Choroid plexus epithelial cell (primary cell): ENCODE data around the gene KTN1.

Source experiments
- DNase-seq: peaks from one replicate; pipeline ENCODE4 v3.0.0-alpha.2; 2010; ENCODE audit warnings: low read depth
- H3K4me3 ChIP-seq: 2 replicates; pipeline ENCODE4 v1.5.1; 2011; ENCODE audit warnings: low read depth, mild to moderate bottlenecking, control low read depth, low read length, moderate library complexity
- CTCF ChIP-seq: conservative IDR thresholded peaks from 2 replicates; pipeline ENCODE4 v1.5.1; 2011; ENCODE audit warnings: low read depth, mild to moderate bottlenecking, control low read depth, inconsistent platforms, low read length, moderate library complexity

The KTN1 gene

GRCh38 chr14:55553791-55554190 is 26.2 kb upstream of the KTN1 start:
- no peak overlapping the region for H3K4me3 ChIP-seq
- no peak for DNase-seq
- TF ChIP-seq CTCF: no peak

DNA sequence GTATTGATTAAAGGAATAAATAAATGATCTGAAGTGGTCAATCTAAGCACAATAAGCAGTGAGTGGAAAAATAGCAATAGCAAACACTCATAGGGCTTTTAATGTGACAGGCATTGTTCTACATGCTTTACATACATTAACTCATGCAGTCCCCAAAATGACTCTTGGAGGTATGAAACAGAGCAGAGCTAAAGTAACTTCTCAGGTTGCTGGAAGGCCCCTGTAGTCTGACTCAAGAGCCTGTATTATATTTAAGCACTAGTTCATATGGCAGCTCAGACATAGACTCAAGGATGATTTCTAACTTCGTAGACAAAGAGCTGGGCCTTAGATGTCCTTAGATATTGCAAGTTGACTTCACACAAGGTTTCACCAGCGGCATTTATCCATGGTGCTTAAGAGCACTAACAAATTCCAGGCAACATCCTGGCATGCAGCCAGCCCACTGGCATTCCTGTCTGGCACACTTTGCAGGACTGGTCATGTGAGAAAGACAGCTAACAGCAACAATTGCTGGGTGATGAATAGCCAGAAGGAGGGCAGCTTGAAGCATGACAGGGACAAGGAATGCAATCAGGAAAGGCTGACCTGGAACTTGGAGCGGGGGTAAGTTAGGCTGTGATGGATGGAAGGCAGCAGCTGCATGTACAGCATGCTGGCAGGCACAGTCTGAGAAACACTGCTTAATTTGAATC is 22.9 kb upstream of the KTN1 start:
- peak; percentile 74 for DNase-seq
- no peak overlapping the region for H3K4me3 ChIP-seq
- no peak for TF ChIP-seq CTCF

- H3K4me3 ChIP-seq: no peak overlapping the region
- no peak for DNase-seq
- no peak for TF ChIP-seq CTCF
These were observed 17.9 kb upstream of the KTN1 start for GRCh38 chr14:55562135-55562534.

DNA sequence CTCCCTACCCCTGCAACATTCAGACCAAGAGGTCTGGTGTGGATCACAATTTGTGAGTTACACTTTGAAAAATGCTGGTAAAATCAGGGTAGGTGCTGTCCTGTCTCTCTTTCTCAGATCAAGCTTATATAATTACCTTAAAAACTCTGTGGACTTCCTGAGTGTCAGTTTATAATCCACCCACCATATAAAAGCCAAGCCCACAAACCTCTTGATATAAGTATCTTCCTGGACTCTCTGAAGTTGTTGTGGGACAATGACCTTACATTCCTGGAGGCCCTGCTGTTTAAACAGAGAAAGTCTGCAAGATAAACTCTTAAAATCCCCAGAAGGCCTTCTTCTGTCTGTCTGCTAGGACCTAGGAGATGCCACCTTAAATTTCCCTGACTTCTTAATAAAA is 11.4 kb upstream of the KTN1 start:
- no peak for TF ChIP-seq CTCF
- no peak overlapping the region for H3K4me3 ChIP-seq
- DNase-seq: no peak

- no peak overlapping the region for H3K4me3 ChIP-seq
- TF ChIP-seq CTCF: no peak
- DNase-seq: no peak
These were observed 8.7 kb upstream of the KTN1 start for GRCh38 chr14:55571125-55571889.

GRCh38 chr14:55572578-55572977 is 7.4 kb upstream of the KTN1 start:
- peak; percentile 9 for DNase-seq
- H3K4me3 ChIP-seq: no peak overlapping the region
- no peak for TF ChIP-seq CTCF

DNA sequence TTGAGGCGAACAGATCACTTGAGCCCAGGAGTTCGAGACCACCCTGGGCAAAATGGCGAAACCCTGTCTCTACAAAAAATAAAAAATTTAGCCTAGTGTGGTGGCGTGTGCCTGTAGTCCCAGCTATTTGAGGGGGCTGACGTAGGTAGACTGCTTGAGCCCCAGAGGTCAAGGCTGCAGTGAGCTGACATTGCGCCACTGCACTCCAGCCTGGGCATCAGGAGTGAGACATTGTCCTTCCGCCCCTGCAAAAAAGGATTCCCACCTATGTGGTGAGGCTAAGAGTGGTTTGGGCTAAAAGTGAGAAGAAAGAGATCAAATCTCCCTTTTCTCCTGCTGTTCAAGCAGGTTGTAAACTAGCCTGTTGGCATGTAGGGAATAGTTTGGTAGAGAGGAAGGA is 5.0 kb upstream of the KTN1 start:
- H3K4me3 ChIP-seq: no peak overlapping the region
- DNase-seq: no peak
- TF ChIP-seq CTCF: no peak
